H1 (cell line): Measurements from ENCODE around the gene UMOD. TPM values are rescaled to one million over a fixed set of nuclear protein-coding genes. Genes with fewer than 3 reads are reported as not detected.

Experiments
- CTCF ChIA-PET: fragments of 300-600 bp; sonication (Branson Sonifier 250); formaldehyde crosslinking; loops from one replicate; lab custom pipeline; 2021; ENCODE audit not compliant: partially characterized antibody; lab: Charles Lee
- POLR2A ChIA-PET: fragments of 300-600 bp; sonication (Branson Sonifier 250); formaldehyde crosslinking; loops from one replicate; lab custom pipeline; 2021; ENCODE audit warnings: inconsistent platforms; ENCODE audit not compliant: partially characterized antibody; lab: Charles Lee
- DNase-seq, 2 experiments: peaks; one replicate each; pipeline versions ENCODE4 v3.0.0 to v3.0.0-alpha.2; 2010 to 2022; ENCODE audit warnings: low spot score in 2 of 2, low read depth in 1 of 2, mixed read lengths in 1 of 2
- FAIRE-seq: peaks from 2 replicates; lab custom pipeline; 2011; peaks lifted over from hg19 to GRCh38; lab: Jason Lieb, UNC
- H2AFZ ChIP-seq: 2 replicates; pipeline ENCODE4 v1.8.1; 2012; ENCODE audit warnings: low read length, inconsistent platforms
- H2AK5ac ChIP-seq: 2 replicates; pipeline ENCODE4 v1.6.1; 2013; ENCODE audit warnings: low read depth, low read length
- H2BK120ac ChIP-seq: replicated peaks from 2 replicates; pipeline ENCODE3; 2013; ENCODE audit warnings: low read depth, low read length, inconsistent platforms
- H2BK12ac ChIP-seq: 2 replicates; pipeline ENCODE4 v1.6.1; 2013; ENCODE audit warnings: low read depth, low read length
- H2BK15ac ChIP-seq: 2 replicates; pipeline ENCODE4 v1.6.1; 2013; ENCODE audit warnings: low read length
- H2BK20ac ChIP-seq: 2 replicates; pipeline ENCODE4 v1.6.1; 2013; ENCODE audit warnings: low read length
- H2BK5ac ChIP-seq: 2 replicates; pipeline ENCODE4 v1.6.1; 2013; ENCODE audit warnings: low read depth, low read length
- H3K14ac ChIP-seq: 2 replicates; pipeline ENCODE4 v1.6.1; 2013; ENCODE audit warnings: inconsistent platforms; ENCODE audit not compliant: insufficient read length
- H3K18ac ChIP-seq: 2 replicates; pipeline ENCODE4 v1.6.1; 2013; ENCODE audit warnings: low read length; ENCODE audit errors: extremely low read depth
- H3K23ac ChIP-seq: 2 replicates; pipeline ENCODE4 v1.6.1; 2013; ENCODE audit warnings: inconsistent platforms; ENCODE audit not compliant: insufficient read length
- H3K23me2 ChIP-seq: 2 replicates; pipeline ENCODE4 v1.6.1; 2013; ENCODE audit warnings: low read depth, low read length
- H3K27ac ChIP-seq: 2 replicates; pipeline ENCODE4 v1.6.1; 2011; ENCODE audit warnings: low read depth, low read length, inconsistent platforms
- H3K27me3 ChIP-seq, 4 experiments: replicated peaks in 1 of 4; 1 replicate in 1 of 4; 2 replicates in 3 of 4; pipeline versions ENCODE4 v1.6.1 to v1.8.1; 2011 to 2013; ENCODE audit warnings: low read length in 3 of 4, mild to moderate bottlenecking in 3 of 4, inconsistent platforms in 2 of 4, mixed read lengths in 2 of 4, moderate library complexity in 1 of 4; ENCODE audit not compliant: control insufficient read depth in 3 of 4, insufficient read depth in 3 of 4; ENCODE audit errors: extremely low read depth in 1 of 4
- H3K36me3 ChIP-seq, 4 experiments: 2 replicates each; pipeline versions ENCODE4 v1.6.1 to v1.8.1; 2011 to 2013; ENCODE audit warnings: mild to moderate bottlenecking in 4 of 4, low read length in 3 of 4, moderate library complexity in 2 of 4, control low read depth in 1 of 4, inconsistent platforms in 1 of 4; ENCODE audit not compliant: insufficient read depth in 4 of 4, control insufficient read depth in 2 of 4
- H3K4ac ChIP-seq: replicated peaks from 2 replicates; pipeline ENCODE3; 2013; ENCODE audit warnings: low read length, low read depth, mixed read lengths, inconsistent platforms; ENCODE audit not compliant: insufficient read length
- H3K4me1 ChIP-seq, 4 experiments: replicated peaks in 1 of 4; 1 replicate in 1 of 4; 2 replicates in 3 of 4; pipeline versions ENCODE4 v1.6.1 to v1.8.1; 2011 to 2013; ENCODE audit warnings: low read length in 3 of 4, inconsistent platforms in 2 of 4, mixed read lengths in 1 of 4; ENCODE audit not compliant: insufficient read depth in 4 of 4, control insufficient read depth in 3 of 4
- H3K4me2 ChIP-seq, 2 experiments: 2 replicates each; pipeline versions ENCODE4 v1.6.1 to v1.8.1; 2011 to 2013; ENCODE audit warnings: low read depth in 2 of 2, low read length in 2 of 2, control low read depth in 1 of 2, inconsistent platforms in 1 of 2, mild to moderate bottlenecking in 1 of 2; ENCODE audit not compliant: insufficient read depth in 1 of 2
- H3K4me3 ChIP-seq, 4 experiments: fragments of 200-600, 300-600 bp in 1 of 4; sonication (generic), shearing (Covaris generic), sonication (Bioruptor Twin) in 1 of 4; 2 replicates each; pipeline versions ENCODE4 v1.5.1 to v1.8.1; 2011 to 2016; ENCODE audit warnings: low read length in 4 of 4, low read depth in 3 of 4, control low read depth in 2 of 4, inconsistent platforms in 2 of 4, mild to moderate bottlenecking in 2 of 4, mixed read lengths in 1 of 4, moderate library complexity in 1 of 4; ENCODE audit not compliant: insufficient read depth in 2 of 4; ENCODE audit errors: extremely low read depth in 1 of 4
- H3K56ac ChIP-seq: replicated peaks from 2 replicates; pipeline ENCODE3; 2013; ENCODE audit warnings: low read depth, mild to moderate bottlenecking, mixed read lengths, low read length, inconsistent platforms; ENCODE audit not compliant: insufficient read length
- H3K79me1 ChIP-seq: 2 replicates; pipeline ENCODE4 v1.6.1; 2013; ENCODE audit warnings: low read depth, low read length, control low read depth
- H3K79me2 ChIP-seq, 2 experiments: 2 replicates each; pipeline versions ENCODE4 v1.6.1 to v1.8.1; 2012 to 2013; ENCODE audit warnings: low read length in 2 of 2, mild to moderate bottlenecking in 2 of 2, inconsistent platforms in 1 of 2; ENCODE audit not compliant: insufficient read depth in 2 of 2, control insufficient read depth in 1 of 2
- H3K9ac ChIP-seq, 4 experiments: replicated peaks in 1 of 4; 1 replicate in 1 of 4; 2 replicates in 3 of 4; pipeline versions ENCODE4 v1.6.1 to v1.8.1; 2011 to 2013; ENCODE audit warnings: low read depth in 3 of 4, low read length in 3 of 4, control low read depth in 2 of 4, mild to moderate bottlenecking in 2 of 4, moderate library complexity in 2 of 4, inconsistent platforms in 1 of 4; ENCODE audit errors: extremely low read depth in 1 of 4
- H3K9me3 ChIP-seq, 2 experiments: 2 replicates each; pipeline versions ENCODE4 v1.6.1 to v1.8.1; 2012 to 2013; ENCODE audit warnings: mild to moderate bottlenecking in 2 of 2, moderate library complexity in 2 of 2, control low read depth in 1 of 2, inconsistent platforms in 1 of 2, low read depth in 1 of 2, low read length in 1 of 2, mixed read lengths in 1 of 2; ENCODE audit not compliant: insufficient read depth in 2 of 2
- H4K20me1 ChIP-seq, 2 experiments: replicated peaks in 1 of 2; 2 replicates each; pipeline versions ENCODE3 to v1.8.1; 2011 to 2013; ENCODE audit warnings: inconsistent platforms in 2 of 2, low read length in 2 of 2, mild to moderate bottlenecking in 1 of 2; ENCODE audit not compliant: insufficient read depth in 2 of 2, control insufficient read depth in 1 of 2
- H4K5ac ChIP-seq: 2 replicates; pipeline ENCODE4 v1.6.1; 2013; ENCODE audit warnings: low read length, low read depth, mixed read lengths, inconsistent platforms; ENCODE audit not compliant: insufficient read length
- H4K8ac ChIP-seq: 2 replicates; pipeline ENCODE4 v1.8.0; 2013; ENCODE audit warnings: mild to moderate bottlenecking, moderate library complexity, low read length, inconsistent platforms; ENCODE audit not compliant: insufficient read depth; ENCODE audit errors: extremely low read depth
- H4K91ac ChIP-seq: replicated peaks from 2 replicates; pipeline ENCODE3; 2013; ENCODE audit warnings: low read length, mixed read lengths, inconsistent platforms; ENCODE audit not compliant: insufficient read length
- ASH2L ChIP-seq: fragments of 200-600, 300-600 bp; sonication (generic); IDR thresholded peaks from one replicate; pipeline ENCODE4 v1.7.1; 2017; ENCODE audit warnings: low read length
- E2F6 ChIP-seq: IDR thresholded peaks from 2 replicates; pipeline ENCODE4 v1.6.1; 2012; ENCODE audit warnings: inconsistent platforms
- GTF2F1 ChIP-seq: IDR thresholded peaks from 2 replicates; pipeline ENCODE4 v1.6.1; 2012; ENCODE audit warnings: low read depth, low read length, improper control_type of control experiment, borderline replicate concordance
- MAFK ChIP-seq: IDR thresholded peaks from 2 replicates; pipeline ENCODE4 v1.6.1; 2012; ENCODE audit warnings: low read depth, mild to moderate bottlenecking, improper control_type of control experiment, low read length
- PHF8 ChIP-seq: fragments of 200-600 bp; sonication (generic); conservative IDR thresholded peaks from 2 replicates; pipeline ENCODE4 v1.7.1; 2012; ENCODE audit warnings: low read depth, mild to moderate bottlenecking, inconsistent platforms, low read length, moderate library complexity
- POLR2AphosphoS5 ChIP-seq: IDR thresholded peaks from 2 replicates; pipeline ENCODE4 v1.6.1; 2011; ENCODE audit warnings: low read depth, low read length
- RAD21 ChIP-seq, 2 experiments: IDR thresholded peaks in 1 of 2; conservative IDR thresholded peaks in 1 of 2; 2 replicates each; pipeline ENCODE4 v1.6.1; 2011; ENCODE audit warnings: low read depth in 2 of 2, low read length in 2 of 2, improper control_type of control experiment in 1 of 2, inconsistent platforms in 1 of 2, mild to moderate bottlenecking in 1 of 2, moderate library complexity in 1 of 2
- RFX5 ChIP-seq: IDR thresholded peaks from 2 replicates; pipeline ENCODE4 v1.6.1; 2011; ENCODE audit warnings: low read depth, low read length, improper control_type of control experiment, borderline replicate concordance
- SAP30 ChIP-seq: fragments of 300-600 bp; sonication (generic); IDR thresholded peaks from 2 replicates; pipeline ENCODE4 v1.7.1; 2012; ENCODE audit warnings: low read length, moderate library complexity, mild to moderate bottlenecking, inconsistent platforms; ENCODE audit not compliant: insufficient read depth, insufficient replicate concordance
- SIN3A ChIP-seq, 2 experiments: IDR thresholded peaks in 1 of 2; conservative IDR thresholded peaks in 1 of 2; 2 replicates each; pipeline ENCODE4 v1.6.1; 2011 to 2012; ENCODE audit warnings: low read length in 2 of 2, improper control_type of control experiment in 1 of 2, low read depth in 1 of 2, mild to moderate bottlenecking in 1 of 2
- SP1 ChIP-seq: IDR thresholded peaks from 2 replicates; pipeline ENCODE4 v1.6.1; 2011; ENCODE audit warnings: low read depth, low read length
- SP2 ChIP-seq: IDR thresholded peaks from 2 replicates; pipeline ENCODE4 v1.6.1; 2012; ENCODE audit warnings: mild to moderate bottlenecking, low read length, inconsistent platforms
- TAF7 ChIP-seq: optimal IDR thresholded peaks from 2 replicates; pipeline ENCODE3; 2011; ENCODE audit warnings: low read depth, mild to moderate bottlenecking, inconsistent platforms, low read length, moderate library complexity, borderline replicate concordance
- TBP ChIP-seq: IDR thresholded peaks from 2 replicates; pipeline ENCODE4 v1.6.1; 2011; ENCODE audit warnings: low read depth, low read length, improper control_type of control experiment
- WGBS, 2 experiments: shearing (Covaris generic) in 1 of 2; methylation state at CpG; one replicate each; pipeline versions ENCODE4 v1.1.6 to v1.1.7; 2013 to 2015; ENCODE audit warnings: low lambda C conversion rate in 2 of 2, mixed read lengths in 2 of 2, inconsistent platforms in 1 of 2, low coverage in 1 of 2, missing lambda C conversion rate in 1 of 2; ENCODE audit not compliant: insufficient replicate concordance in 2 of 2, insufficient coverage in 1 of 2, insufficient read length in 1 of 2; ENCODE audit errors: extremely low coverage in 1 of 2, missing lambda C conversion rate in 1 of 2; 5-methylcytosine and 5-hydroxymethylcytosine counted together
- polyA plus RNA-seq, 7 experiments: library from polyadenylated mRNA; depleted of rRNA in 3 of 7; stranded (reverse) in 5 of 7; unstranded in 2 of 7; fragments of >200 nt in 5 of 7; fragments of 200-250 nt in 2 of 7; gene quantifications; 1 replicate in 5 of 7; 2 replicates in 1 of 7; 4 replicates in 1 of 7; pipeline versions ENCODE4 v1.2.1 to v1.2.3, GENCODE V29; 2011 to 2013; ENCODE audit warnings: missing spikeins in 2 of 7, mixed read lengths in 2 of 7
- total RNA-seq: library from RNA; stranded (reverse); fragmentation: NEBNext Ultra II Directional; extraction: Animal tissue kit (Norgen Biotek cat#: 25700); gene quantifications from 2 replicates; pipeline ENCODE4 v1.2.1, GENCODE V29; 2021

Gene UMOD
- total and polyA plus RNA-seq, 2 of the 8 experiments (the other 6 are each of a cell fraction or from before 2014, with no cell fraction given): not detected

DNA sequence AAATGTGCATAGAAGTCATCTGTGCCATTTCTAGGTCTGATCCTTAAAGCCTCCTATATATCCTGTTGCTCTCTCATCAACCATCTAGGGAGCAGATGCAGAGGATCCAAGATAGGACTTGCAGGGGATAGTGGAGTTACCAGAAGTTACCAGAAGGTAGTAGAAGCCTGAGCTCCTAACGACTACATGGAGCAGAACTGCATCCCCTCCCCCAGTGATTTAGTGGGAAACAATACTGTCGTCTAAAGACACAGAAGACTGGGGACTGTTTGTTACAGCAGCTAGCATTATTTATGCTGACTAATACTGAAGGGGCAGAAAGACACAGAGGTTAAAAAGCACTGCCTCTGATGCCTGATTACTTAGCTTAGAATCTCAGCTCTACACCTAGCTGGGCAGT is 41.0 kb downstream of the UMOD start:
- H2BK20ac ChIP-seq: no peak overlapping the region
- DNase-seq: no peak
- H3K4me1 ChIP-seq: no peaks in the 10 kb centered on the region
- no peak overlapping the region for H3K4me2 ChIP-seq
- peaks cover 0 to 2% of the 10 kb centered on the region in 2 experiments; a peak in 1 of 4 replicates for H3K9me3 ChIP-seq
- POLR2A ChIA-PET: no interaction called here
- WGBS, 2 experiments: 85% methylated on average over 2 of the region's 2 CpGs; no CpG with 5 or more reads in 1 of the 2 experiments
- H3K56ac ChIP-seq: no peak overlapping the region
- H3K79me2 ChIP-seq: no peaks in the 10 kb centered on the region
- H2AK5ac ChIP-seq: no peak overlapping the region
- H3K27ac ChIP-seq: no peak overlapping the region
- no peaks in the 10 kb centered on the region for H3K36me3 ChIP-seq
- H3K4ac ChIP-seq: no peak overlapping the region
- H3K9ac ChIP-seq: no peak overlapping the region
- H2BK12ac ChIP-seq: no peak overlapping the region
- H4K91ac ChIP-seq: no peak overlapping the region
- H4K20me1 ChIP-seq: peaks cover 0 to 2% of the 10 kb centered on the region in 2 experiments
- H4K8ac ChIP-seq: no peak overlapping the region
- H2BK120ac ChIP-seq: no peak overlapping the region
- H3K79me1 ChIP-seq: no peaks in the 10 kb centered on the region
- H3K23me2 ChIP-seq: no peaks in the 10 kb centered on the region
- no peak overlapping the region for H2BK5ac ChIP-seq
- H2AFZ ChIP-seq: no peak overlapping the region
- no peaks in the 10 kb centered on the region for H3K27me3 ChIP-seq
- no peak overlapping the region for H3K4me3 ChIP-seq
- H2BK15ac ChIP-seq: no peak overlapping the region
- no peak for FAIRE-seq
- CTCF ChIA-PET: interaction anchor here (1.2 to 3.3 kb wide), 5 partner anchors 11 to 424 kb away, joined by 3 to 10 read pairs (median 5); no protein-coding TSS in a partner anchor
- no peak overlapping the region for H3K23ac ChIP-seq
- H3K14ac ChIP-seq: no peak overlapping the region
- no peak overlapping the region for H4K5ac ChIP-seq
- no peak overlapping the region for H3K18ac ChIP-seq
- TF ChIP-seq ASH2L (no peak), SIN3A (conservative IDR thresholded peaks at IDR 0.05 in 1 of 2, IDR thresholded peaks at IDR 0.05 in 1 of 2; ENCODE audit: low read depth in 1 of 2, low read length in 2 of 2) (no peak), TAF7 (no peak), RFX5 (no peak), MAFK (no peak), SAP30 (no peak), TBP (no peak), GTF2F1 (no peak), RAD21 (IDR thresholded peaks at IDR 0.05 in 1 of 2, conservative IDR thresholded peaks at IDR 0.05 in 1 of 2; ENCODE audit: low read depth in 2 of 2, low read length in 2 of 2) (no peak), SP2 (no peak), SP1 (no peak), E2F6 (no peak), POLR2AphosphoS5 (no peak), PHF8 (no peak)
